NCI-H1092 treated with DMSO at 0.1 percent for 48 hours (cell line): ENCODE results near the gene CARNS1.
A peak's percentile ranks its signal among the peaks of the same experiment; 100 is the strongest.
"Not testable (repeated sequence)": the region's sequence is repeated elsewhere in the genome, so short reads cannot be mapped to it uniquely, and the experiment has no call there.

Source experiments
- DNase-seq: peaks from one replicate; lab custom pipeline; 2025; lab: John Stamatoyannopoulos, UW

The CARNS1 gene

GRCh38 chr11:67396587-67397389 is 18.7 kb upstream of the CARNS1 start:
- no peak for DNase-seq

- no peak for DNase-seq
These were observed 17.9 kb upstream of the CARNS1 start for GRCh38 chr11:67397536-67397935.

GRCh38 chr11:67397986-67398660 is 17.4 kb upstream of the CARNS1 start:
- no peak for DNase-seq

- no peak for DNase-seq
These were observed 16.6 kb upstream of the CARNS1 start for GRCh38 chr11:67398661-67399563.

GRCh38 chr11:67400251-67400941 is 15.1 kb upstream of the CARNS1 start:
- no peak for DNase-seq

- no peak for DNase-seq
These were observed 14.5 kb upstream of the CARNS1 start for GRCh38 chr11:67400942-67401494.

- DNase-seq: peak; percentile 88
These were observed 13.8 kb upstream of the CARNS1 start, which contains the start of gene PPP1CA for GRCh38 chr11:67401495-67402191. PPP1CA (minus strand) TSS chr11:67401858; CDS start chr11:67401782, 76 bp downstream.

- not testable (repeated sequence) for DNase-seq
These were observed 13.2 kb upstream of the CARNS1 start for GRCh38 chr11:67402192-67402839.

- not testable (repeated sequence) for DNase-seq
These were observed 12.4 kb upstream of the CARNS1 start for GRCh38 chr11:67403085-67403484.

- no peak for DNase-seq
These were observed 10.8 kb upstream of the CARNS1 start for GRCh38 chr11:67404515-67405195.

- DNase-seq: no peak
These were observed 10.3 kb upstream of the CARNS1 start for GRCh38 chr11:67405196-67405567.

GRCh38 chr11:67405688-67406339 is 9.7 kb upstream of the CARNS1 start:
- no peak for DNase-seq

- no peak for DNase-seq
These were observed 9.0 kb upstream of the CARNS1 start for GRCh38 chr11:67406420-67406968.

- peak; percentile 9 for DNase-seq
These were observed 8.3 kb upstream of the CARNS1 start for GRCh38 chr11:67406969-67407687.

GRCh38 chr11:67407688-67408163 is 7.8 kb upstream of the CARNS1 start:
- DNase-seq: no peak

- DNase-seq: no peak
These were observed 6.9 kb upstream of the CARNS1 start for GRCh38 chr11:67408437-67409200.

GRCh38 chr11:67409261-67409666 is 6.2 kb upstream of the CARNS1 start:
- DNase-seq: no peak
